NCI-H1436 treated with DMSO at 0.1 percent for 48 hours (cell line): Measurements from ENCODE around the gene DET1.

Source experiments
- DNase-seq: peaks from one replicate; lab custom pipeline; 2025; lab: John Stamatoyannopoulos, UW

DET1 gene

DNA sequence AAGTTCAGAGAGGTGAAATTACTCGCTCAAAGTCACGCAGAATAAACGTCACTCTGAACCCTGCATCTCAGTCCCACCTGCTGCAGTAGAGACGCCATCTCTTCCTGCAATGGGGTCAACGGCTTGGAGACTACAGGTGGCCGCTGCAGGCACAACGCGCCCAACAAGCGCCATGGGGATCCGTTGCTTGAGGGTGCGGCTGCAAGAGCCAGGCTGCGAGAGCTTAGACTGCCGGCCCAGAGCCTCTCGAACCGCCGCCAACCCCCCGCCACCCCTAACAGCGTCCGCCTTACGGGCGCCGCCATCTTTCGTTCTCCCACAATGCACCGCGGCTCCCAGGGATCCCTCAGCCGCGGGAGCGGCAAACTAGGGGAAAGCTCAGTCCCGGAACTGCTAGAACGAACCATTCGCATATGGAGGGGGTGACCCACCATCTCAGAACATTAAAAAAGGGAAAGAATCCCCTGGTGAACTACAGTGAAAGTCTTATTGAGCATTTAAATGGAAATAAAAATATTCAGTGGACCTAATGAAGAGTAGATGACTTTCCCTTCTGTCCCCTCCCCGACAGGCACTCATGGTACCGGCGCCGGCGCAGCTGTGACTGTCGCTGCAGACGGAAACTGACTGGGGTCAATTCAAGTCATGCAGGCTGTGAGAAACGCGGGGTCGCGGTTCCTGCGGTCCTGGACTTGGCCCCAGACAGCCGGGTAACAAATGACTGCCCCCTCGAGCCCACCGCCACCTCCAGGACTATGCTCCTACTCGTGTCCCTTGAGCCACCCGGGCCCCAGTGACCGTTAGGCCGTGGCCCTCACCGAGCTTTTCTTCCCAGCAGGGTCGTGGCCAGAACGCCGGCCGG lies 79.2 kb downstream of the DET1 start, which contains the start of the genes MRPL46 and MRPS11:
MRPL46 (minus strand) TSS at position 316 of the 862 bp plus-strand sequence; CDS start at position 305, 11 bp downstream.
MRPS11 (plus strand) TSS at position 636 of the 862 bp plus-strand sequence; CDS start at position 646, 10 bp downstream.
- DNase-seq, result peak; percentile 88

DNA sequence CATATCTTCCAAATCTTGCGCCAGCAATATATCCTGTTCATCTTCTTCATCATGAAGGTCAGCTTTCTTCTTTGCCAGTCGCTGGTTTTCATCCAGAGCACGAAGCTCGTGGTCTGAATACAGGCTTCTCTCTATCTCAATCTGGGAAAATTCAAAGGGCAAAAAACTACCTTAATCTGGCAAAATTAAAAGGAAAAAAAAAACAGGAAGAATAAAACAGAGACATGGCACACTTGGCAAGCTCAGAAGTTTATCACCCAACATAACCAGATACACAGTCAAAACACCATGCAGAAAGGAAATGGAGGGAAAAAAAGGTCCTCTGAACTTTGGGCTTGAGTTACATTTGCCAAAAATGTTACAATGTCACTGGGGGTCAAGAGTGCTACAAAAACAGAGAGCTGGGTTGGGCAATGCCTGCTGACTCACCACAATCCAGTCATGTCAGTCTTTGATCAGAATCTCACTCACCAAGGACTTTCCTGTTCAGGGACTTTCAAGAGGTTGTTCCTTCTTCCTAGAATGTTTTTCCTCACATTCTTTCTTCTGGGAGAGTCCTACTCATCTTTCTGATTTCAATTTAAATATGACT lies 80.8 kb downstream of the DET1 start:
- no peak for DNase-seq

GRCh38 chr15:88463870-88464532 lies 82.5 kb downstream of the DET1 start:
- no peak for DNase-seq
